ENCODE results near the gene MLST8.

MLST8 gene

DNA sequence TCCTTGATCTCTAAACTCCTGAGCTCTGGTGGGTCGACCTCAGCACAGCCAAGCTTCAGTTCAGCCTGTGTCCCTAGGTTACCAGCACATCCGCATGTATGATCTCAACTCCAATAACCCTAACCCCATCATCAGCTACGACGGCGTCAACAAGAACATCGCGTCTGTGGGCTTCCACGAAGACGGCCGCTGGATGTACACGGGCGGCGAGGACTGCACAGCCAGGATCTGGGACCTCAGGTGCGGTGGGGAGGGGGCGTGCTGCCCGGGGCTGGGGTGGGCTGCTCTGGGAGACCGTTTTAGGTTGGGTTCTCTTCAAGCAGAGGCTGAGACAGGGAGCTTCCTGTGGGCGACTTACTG is 1.1 kb downstream of the MLST8 start:
- TF ChIP-seq ZFX (IDR thresholded peaks at IDR 0.05) (no peak), CTCF (conservative IDR thresholded peaks at IDR 0.05) (no peak)
- peak overlapping the region; percentile 92 for H3K27ac ChIP-seq

- no peak for TF ChIP-seq ZFX (IDR thresholded peaks at IDR 0.05)
- TF ChIP-seq CTCF (conservative IDR thresholded peaks at IDR 0.05): no peak
- H3K27ac ChIP-seq: peak overlapping the region; percentile 92
Observed at GRCh38 chr16:2206780-2207433, 1.7 kb downstream of the MLST8 start.

DNA sequence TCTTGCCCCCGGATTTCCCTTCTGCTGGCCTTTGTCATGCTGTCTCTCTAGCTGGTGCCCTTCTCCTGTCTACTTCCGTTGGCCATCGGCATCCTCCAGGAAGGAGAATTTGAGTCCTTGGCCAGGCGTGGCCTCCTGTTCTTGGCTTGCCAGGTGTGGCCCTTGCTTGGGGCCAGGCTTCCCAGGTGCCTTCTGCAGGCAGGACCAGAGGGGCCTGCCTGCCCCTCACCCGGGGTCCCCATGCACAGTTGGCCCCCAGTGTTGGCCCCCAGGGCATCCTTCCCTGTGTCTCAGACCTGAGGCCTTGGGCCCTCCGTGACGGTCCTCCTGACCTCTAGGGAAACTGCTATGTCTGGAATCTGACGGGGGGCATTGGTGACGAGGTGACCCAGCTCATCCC is 2.6 kb downstream of the MLST8 start:
- no peak for TF ChIP-seq ZFX (IDR thresholded peaks at IDR 0.05)
- TF ChIP-seq CTCF (conservative IDR thresholded peaks at IDR 0.05): no peak
- no peak overlapping the region; the same call in 1 of the 2 replicates for H3K27ac ChIP-seq

- no peak overlapping the region for H3K27ac ChIP-seq
- TF ChIP-seq CTCF (conservative IDR thresholded peaks at IDR 0.05): no peak
- TF ChIP-seq ZFX (IDR thresholded peaks at IDR 0.05): no peak
Observed at GRCh38 chr16:2208308-2208707, 3.1 kb downstream of the MLST8 start.

- no peak overlapping the region for H3K27ac ChIP-seq
- TF ChIP-seq CTCF (conservative IDR thresholded peaks at IDR 0.05) (no peak), ZFX (IDR thresholded peaks at IDR 0.05) (no peak)
Observed at GRCh38 chr16:2208772-2209171, 3.5 kb downstream of the MLST8 start.

- H3K27ac ChIP-seq: no peak overlapping the region; the same call in 1 of the 2 replicates
- TF ChIP-seq ZFX (IDR thresholded peaks at IDR 0.05) (no peak), CTCF (conservative IDR thresholded peaks at IDR 0.05) (no peak)
Observed at GRCh38 chr16:2209258-2210008, 4.2 kb downstream of the MLST8 start.

GRCh38 chr16:2210009-2210332 is 4.7 kb downstream of the MLST8 start:
- H3K27ac ChIP-seq: peak overlapping the region; percentile 94; the same call in 1 of the 2 replicates
- TF ChIP-seq ZFX (IDR thresholded peaks at IDR 0.05) (no peak), CTCF (conservative IDR thresholded peaks at IDR 0.05) (no peak)
